ENCODE results near the gene STC2.
"Not testable (repeated sequence)": the region's sequence is repeated elsewhere in the genome, so short reads cannot be mapped to it uniquely, and the experiment has no call there.

Gene STC2

GRCh38 chr5:173327948-173328843, at the start of gene STC2:
TSS of gene STC2 (minus strand) at chr5:173328414. CDS start at chr5:173328193, 221 bp downstream.
- no peak for TF ChIP-seq Cebpa-rat (IDR thresholded peaks at IDR 0.05)
- H3K36me3 ChIP-seq = peaks cover 0 to 14% (median 5%) of the 10 kb centered on the region in 11 experiments; a peak in 14 of 22 replicates
- H3K4me3 ChIP-seq = peak within 1 kb of the TSS; percentile 55 to 76 (median 73)
- peaks cover 17 to 40% (median 32%) of the 10 kb centered on the region in 11 experiments for H3K27me3 ChIP-seq
- peaks cover 0 to 18% (median 0%) of the 10 kb centered on the region in 11 experiments; a peak in 7 of 22 replicates for H3K9me3 ChIP-seq (replicated peaks in 1 of 11)
- H4K20me1 ChIP-seq = peaks cover 0 to 31% (median 13%) of the 10 kb centered on the region in 11 experiments; a peak in 10 of 22 replicates
- peaks cover 42 to 74% (median 59%) of the 10 kb centered on the region in 10 experiments for H3K4me1 ChIP-seq
- peak within 1 kb of the TSS; percentile 70 to 84 (median 78) for H3K9ac ChIP-seq
- peak within 1 kb of the TSS; percentile 82 to 95 (median 87) for H3K4me2 ChIP-seq
- peak within 1 kb of the TSS; percentile 11 to 82 (median 78); a peak in 21 of 22 replicates for H3K27ac ChIP-seq

- H3K4me1 ChIP-seq = peaks cover 5 to 19% (median 9%) of the 10 kb centered on the region in 10 experiments; a peak in 18 of 20 replicates
- H3K4me3 ChIP-seq = no peak overlapping the region
- no peak overlapping the region for H3K27ac ChIP-seq
- no peaks in the 10 kb centered on the region for H4K20me1 ChIP-seq
- H3K36me3 ChIP-seq = no peaks in the 10 kb centered on the region
- H3K9me3 ChIP-seq (replicated peaks in 1 of 11) = peaks cover 10 to 27% (median 16%) of the 10 kb centered on the region in 11 experiments; a peak in 20 of 22 replicates
- H3K9ac ChIP-seq = no peak overlapping the region
- H3K4me2 ChIP-seq = peak overlapping the region in 7 of 11 experiments; percentile 11 to 56 (median 44); a peak in 8 of 22 replicates
- H3K27me3 ChIP-seq = no peaks in the 10 kb centered on the region
- no peak for TF ChIP-seq Cebpa-rat (IDR thresholded peaks at IDR 0.05)
Observed at GRCh38 chr5:173371400-173371799, 43.2 kb upstream of the STC2 start.

- H3K27me3 ChIP-seq, H3K9ac ChIP-seq, H3K4me3 ChIP-seq, H3K4me2 ChIP-seq, H3K36me3 ChIP-seq, H4K20me1 ChIP-seq, H3K27ac ChIP-seq: not testable (repeated sequence)
- Histone ChIP-seq H3K4me1 (peaks cover 0 to 14% (median 3%) of the 10 kb centered on the region in 10 experiments; a peak in 8 of 20 replicates), H3K9me3 (replicated peaks in 1 of 11) (peaks cover 14 to 24% (median 17%) of the 10 kb centered on the region in 11 experiments; a peak in 21 of 22 replicates)
Observed at GRCh38 chr5:173363406-173363805, 35.2 kb upstream of the STC2 start.

GRCh38 chr5:173355561-173355960, 27.3 kb upstream of the STC2 start:
- no peak overlapping the region for H3K9ac ChIP-seq

GRCh38 chr5:173354645-173355044, 26.4 kb upstream of the STC2 start:
- no peaks in the 10 kb centered on the region for H4K20me1 ChIP-seq
- no peak overlapping the region for H3K27ac ChIP-seq

More at GRCh38 chr5:173355561-173355960, 27.3 kb upstream of the STC2 start:
- H3K4me2 ChIP-seq = no peak overlapping the region
- no peak overlapping the region for H3K27ac ChIP-seq
- H3K4me3 ChIP-seq = no peak overlapping the region
- peaks cover 0 to 12% (median 0%) of the 10 kb centered on the region in 11 experiments; a peak in 5 of 22 replicates for H3K27me3 ChIP-seq
- H4K20me1 ChIP-seq = no peaks in the 10 kb centered on the region
- no peak for TF ChIP-seq Cebpa-rat (IDR thresholded peaks at IDR 0.05)
- no peaks in the 10 kb centered on the region for H3K9me3 ChIP-seq (replicated peaks in 1 of 11)
- H3K4me1 ChIP-seq = peaks cover 0 to 19% (median 8%) of the 10 kb centered on the region in 10 experiments; a peak in 11 of 20 replicates
- no peaks in the 10 kb centered on the region for H3K36me3 ChIP-seq

GRCh38 chr5:173352366-173353349, 24.4 kb upstream of the STC2 start:
- peak overlapping the region in 8 of 11 experiments; percentile 20 to 52 (median 36); a peak in 11 of 22 replicates for H3K4me2 ChIP-seq
- H3K27ac ChIP-seq = no peak overlapping the region
- peaks cover 0 to 12% (median 8%) of the 10 kb centered on the region in 10 experiments; a peak in 10 of 20 replicates for H3K4me1 ChIP-seq
- TF ChIP-seq Cebpa-rat (IDR thresholded peaks at IDR 0.05) = no peak
- peaks cover 0 to 5% (median 0%) of the 10 kb centered on the region in 11 experiments; a peak in 2 of 22 replicates for H3K9me3 ChIP-seq (replicated peaks in 1 of 11)
- H3K36me3 ChIP-seq = no peaks in the 10 kb centered on the region
- H3K9ac ChIP-seq = no peak overlapping the region
- H4K20me1 ChIP-seq = no peaks in the 10 kb centered on the region
- H3K27me3 ChIP-seq = peaks cover 0 to 12% (median 0%) of the 10 kb centered on the region in 11 experiments; a peak in 5 of 22 replicates
- no peak overlapping the region for H3K4me3 ChIP-seq

More at GRCh38 chr5:173354645-173355044, 26.4 kb upstream of the STC2 start:
- no peak for TF ChIP-seq Cebpa-rat (IDR thresholded peaks at IDR 0.05)
- peaks cover 0 to 12% (median 8%) of the 10 kb centered on the region in 10 experiments; a peak in 10 of 20 replicates for H3K4me1 ChIP-seq
- H3K9me3 ChIP-seq (replicated peaks in 1 of 11) = peaks cover 0 to 5% (median 0%) of the 10 kb centered on the region in 11 experiments; a peak in 1 of 22 replicates
- no peak overlapping the region for H3K4me2 ChIP-seq
- H3K4me3 ChIP-seq = no peak overlapping the region
- peaks cover 0 to 12% (median 0%) of the 10 kb centered on the region in 11 experiments; a peak in 5 of 22 replicates for H3K27me3 ChIP-seq
- no peaks in the 10 kb centered on the region for H3K36me3 ChIP-seq
- no peak overlapping the region for H3K9ac ChIP-seq

- Histone ChIP-seq H3K4me2 (no peak overlapping the region), H3K4me3 (no peak overlapping the region), H3K4me1 (peaks cover 15 to 33% (median 24%) of the 10 kb centered on the region in 10 experiments), H4K20me1 (no peaks in the 10 kb centered on the region), H3K9ac (no peak overlapping the region), H3K27me3 (no peaks in the 10 kb centered on the region), H3K9me3 (replicated peaks in 1 of 11) (no peaks in the 10 kb centered on the region; a peak in 1 of 22 replicates), H3K27ac (no peak overlapping the region), H3K36me3 (no peaks in the 10 kb centered on the region)
- no peak for TF ChIP-seq Cebpa-rat (IDR thresholded peaks at IDR 0.05)
Observed at GRCh38 chr5:173342813-173343755, 14.9 kb upstream of the STC2 start.

Measured in BLaER1 treated with 17β-estradiol and CSF1 and Interleukin-3, amounts not matched to agents 10 nM and 100 nM (cell line).